MM.1S (cell line): ENCODE results near the gene PP2D1.

Source experiments
- EZH2 ChIP-seq: fragments of 300-600 bp; sonication (generic); optimal IDR thresholded peaks from 2 replicates; pipeline ENCODE3; 2017; ENCODE audit warnings: low read depth, mild to moderate bottlenecking, antibody characterized with exemption, low read length, mixed read lengths
- TF ChIP-seq, protein P1 (sequence below): fragments of 300-600 bp; sonication (generic); IDR thresholded peaks from 2 replicates; pipeline ENCODE4 v1.5.1; 2016; ENCODE audit warnings: antibody characterized with exemption, low read length, mixed read lengths

DNA sequence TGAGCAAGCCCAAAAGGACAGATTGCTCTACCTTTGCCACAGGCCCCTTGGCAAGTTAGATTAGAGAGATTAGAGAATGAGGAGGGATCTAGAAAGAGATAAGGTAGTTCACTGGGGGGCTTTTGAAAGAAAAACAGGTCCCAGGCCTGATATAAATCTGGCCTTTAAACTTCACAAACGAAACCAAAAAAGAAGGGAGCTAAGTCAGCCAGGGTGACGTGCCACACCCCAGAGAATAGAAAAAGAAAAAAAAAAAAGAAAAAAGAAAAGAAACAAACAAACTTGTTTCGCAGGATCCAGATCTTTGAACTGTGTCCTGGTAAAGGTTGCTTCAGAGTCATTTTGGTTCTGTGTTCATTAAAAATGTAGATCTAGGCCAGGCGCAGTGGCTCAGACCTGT, 31.8 kb upstream of the PP2D1 start:
- TF ChIP-seq, protein P1, sequence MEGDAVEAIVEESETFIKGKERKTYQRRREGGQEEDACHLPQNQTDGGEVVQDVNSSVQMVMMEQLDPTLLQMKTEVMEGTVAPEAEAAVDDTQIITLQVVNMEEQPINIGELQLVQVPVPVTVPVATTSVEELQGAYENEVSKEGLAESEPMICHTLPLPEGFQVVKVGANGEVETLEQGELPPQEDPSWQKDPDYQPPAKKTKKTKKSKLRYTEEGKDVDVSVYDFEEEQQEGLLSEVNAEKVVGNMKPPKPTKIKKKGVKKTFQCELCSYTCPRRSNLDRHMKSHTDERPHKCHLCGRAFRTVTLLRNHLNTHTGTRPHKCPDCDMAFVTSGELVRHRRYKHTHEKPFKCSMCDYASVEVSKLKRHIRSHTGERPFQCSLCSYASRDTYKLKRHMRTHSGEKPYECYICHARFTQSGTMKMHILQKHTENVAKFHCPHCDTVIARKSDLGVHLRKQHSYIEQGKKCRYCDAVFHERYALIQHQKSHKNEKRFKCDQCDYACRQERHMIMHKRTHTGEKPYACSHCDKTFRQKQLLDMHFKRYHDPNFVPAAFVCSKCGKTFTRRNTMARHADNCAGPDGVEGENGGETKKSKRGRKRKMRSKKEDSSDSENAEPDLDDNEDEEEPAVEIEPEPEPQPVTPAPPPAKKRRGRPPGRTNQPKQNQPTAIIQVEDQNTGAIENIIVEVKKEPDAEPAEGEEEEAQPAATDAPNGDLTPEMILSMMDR = no peak
- no peak for TF ChIP-seq EZH2
